ENCODE data around the gene ATP1A1.

ATP1A1 gene

GRCh38 chr1:116345843-116346242, 27.2 kb upstream of the ATP1A1 start:
- DNase-seq = no peak

GRCh38 chr1:116346943-116347673, 25.9 kb upstream of the ATP1A1 start:
- no peak for DNase-seq

GRCh38 chr1:116347696-116348095, 25.3 kb upstream of the ATP1A1 start:
- no peak for DNase-seq

GRCh38 chr1:116350097-116350645, 22.9 kb upstream of the ATP1A1 start:
- no peak for DNase-seq

- DNase-seq = no peak
These were observed 21.1 kb upstream of the ATP1A1 start for GRCh38 chr1:116351914-116352313.

GRCh38 chr1:116352349-116352813, 20.7 kb upstream of the ATP1A1 start:
- DNase-seq = no peak

GRCh38 chr1:116353155-116353554, 19.9 kb upstream of the ATP1A1 start:
- DNase-seq = no peak

GRCh38 chr1:116356067-116356466, 17.0 kb upstream of the ATP1A1 start:
- DNase-seq = no peak

- no peak for DNase-seq
These were observed 16.4 kb upstream of the ATP1A1 start for GRCh38 chr1:116356673-116357072.

- DNase-seq = no peak
These were observed 15.6 kb upstream of the ATP1A1 start for GRCh38 chr1:116357487-116357886.

GRCh38 chr1:116359060-116359830, 13.8 kb upstream of the ATP1A1 start:
- no peak for DNase-seq

- DNase-seq = no peak
These were observed 13.2 kb upstream of the ATP1A1 start for GRCh38 chr1:116359871-116360270.

- DNase-seq = no peak
These were observed 12.4 kb upstream of the ATP1A1 start for GRCh38 chr1:116360429-116361173.

GRCh38 chr1:116361648-116362047, 11.4 kb upstream of the ATP1A1 start:
- DNase-seq = no peak

GRCh38 chr1:116362050-116362449, 11.0 kb upstream of the ATP1A1 start:
- DNase-seq = no peak

- no peak for DNase-seq
These were observed 7.7 kb upstream of the ATP1A1 start for GRCh38 chr1:116365353-116365780.

GRCh38 chr1:116365857-116366256, 7.2 kb upstream of the ATP1A1 start:
- DNase-seq = no peak

GRCh38 chr1:116367256-116367945, 5.6 kb upstream of the ATP1A1 start:
- DNase-seq = no peak

GRCh38 chr1:116368241-116368640, 4.8 kb upstream of the ATP1A1 start:
- no peak for DNase-seq

GRCh38 chr1:116370181-116370580, 2.9 kb upstream of the ATP1A1 start:
- DNase-seq = no peak

- DNase-seq = no peak
These were observed 1.3 kb upstream of the ATP1A1 start for GRCh38 chr1:116371752-116372151.

GRCh38 chr1:116372191-116372590, 853 bp upstream of the ATP1A1 start:
- no peak for DNase-seq
